ENCODE measurements around the gene PIP5K1C.
"Not testable (repeated sequence)": the region's sequence is repeated elsewhere in the genome, so short reads cannot be mapped to it uniquely, and the experiment has no call there.

The PIP5K1C gene

DNA sequence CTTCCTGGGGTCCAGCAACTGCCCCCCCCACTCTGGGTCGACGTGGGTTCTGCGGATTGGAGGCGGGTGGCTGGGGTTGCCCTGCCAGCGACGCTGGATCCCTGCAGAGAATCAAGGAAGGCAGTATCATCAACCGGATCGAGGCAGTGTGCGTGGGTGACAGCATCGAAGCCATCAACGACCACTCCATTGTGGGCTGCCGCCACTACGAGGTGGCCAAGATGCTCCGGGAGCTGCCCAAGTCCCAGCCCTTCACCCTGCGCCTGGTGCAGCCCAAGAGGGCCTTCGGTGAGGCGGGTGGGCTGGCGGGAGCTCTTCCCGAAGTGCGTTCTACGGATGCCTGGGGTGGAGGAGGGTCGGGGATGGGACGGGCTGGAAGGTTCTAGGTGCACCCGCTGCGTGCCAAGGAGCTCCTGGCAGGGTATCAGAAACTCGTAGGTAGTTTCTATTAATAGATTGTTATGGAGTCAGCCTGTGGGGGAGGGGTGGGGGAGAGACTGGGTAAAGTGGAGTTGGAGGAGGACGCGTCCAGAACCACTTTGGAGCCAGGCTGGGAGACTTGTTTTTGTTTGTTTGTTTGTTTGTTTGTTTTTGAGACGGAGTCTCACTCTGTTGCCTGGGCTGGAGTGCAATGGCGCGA lies 113.4 kb downstream of the PIP5K1C start:
- DNase-seq (ENCODE audit: low spot score): no peak

DNA sequence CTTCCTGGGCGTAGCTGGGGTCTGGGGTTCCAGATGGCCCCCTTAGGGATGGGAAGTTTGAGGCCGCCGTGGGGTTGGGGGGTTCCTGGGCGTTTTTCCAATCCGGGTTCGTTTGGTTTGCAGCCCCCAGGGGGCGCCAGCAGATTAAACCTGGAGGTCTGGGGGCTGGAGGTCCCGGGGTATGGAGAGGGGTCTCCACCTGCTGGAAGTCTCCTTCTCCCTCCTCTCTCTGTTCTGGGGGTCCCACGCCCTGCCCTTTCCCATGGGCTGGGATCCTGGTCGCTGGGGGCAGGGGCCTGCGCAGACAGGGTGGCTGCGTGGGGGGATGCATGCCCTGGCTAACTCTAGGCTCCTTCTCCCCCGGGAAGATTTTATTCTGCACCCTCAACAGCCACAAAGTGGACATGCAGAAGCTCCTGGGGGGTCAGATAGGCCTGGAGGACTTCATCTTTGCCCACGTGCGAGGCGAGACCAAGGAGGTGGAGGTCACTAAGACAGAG lies 114.1 kb downstream of the PIP5K1C start:
- no peak for DNase-seq (ENCODE audit: low spot score)

DNA sequence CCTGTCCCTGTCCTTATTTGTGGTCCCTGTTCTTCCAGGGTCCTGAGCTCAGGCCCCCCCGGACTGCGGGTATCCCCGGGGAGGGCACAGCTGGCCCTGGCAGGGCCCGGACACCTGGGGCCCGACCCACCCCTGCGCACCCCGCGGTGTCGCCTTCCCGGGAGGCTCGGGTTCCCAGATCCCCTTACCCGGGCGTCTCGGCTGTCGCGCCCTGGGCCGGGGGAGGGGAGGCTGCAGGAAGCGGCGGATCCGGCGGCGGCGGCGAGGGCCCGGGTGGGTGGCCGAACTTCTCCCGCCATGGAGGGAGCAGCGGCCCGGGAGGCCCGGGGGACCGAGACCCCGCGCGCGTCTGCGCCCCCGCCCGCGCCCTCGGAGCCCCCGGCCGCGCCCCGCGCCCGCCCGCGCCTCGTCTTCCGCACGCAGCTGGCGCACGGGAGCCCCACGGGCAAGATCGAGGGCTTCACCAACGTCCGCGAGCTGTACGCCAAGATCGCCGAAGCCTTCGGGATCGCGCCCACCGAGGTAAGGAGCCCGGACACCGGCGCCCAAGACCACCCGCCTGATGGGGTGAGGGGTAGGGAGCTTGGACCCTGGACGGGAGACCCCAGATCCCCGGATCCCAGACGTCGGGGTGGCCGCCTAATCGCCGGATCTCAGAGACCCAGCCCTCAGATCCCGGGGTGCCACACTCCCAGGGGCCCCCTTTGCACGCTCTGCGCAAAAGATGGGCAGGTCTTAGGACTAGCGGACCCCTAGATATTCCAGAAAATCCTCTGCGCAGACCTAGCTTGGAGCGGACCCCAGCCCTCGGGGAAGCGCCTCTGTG lies 114.8 kb downstream of the PIP5K1C start, which contains the start of gene GIPC3:
Gene GIPC3, plus strand, starts transcription at position 178 of the 826 bp plus-strand sequence. Its CDS starts 120 bp downstream, at position 298.
- no peak for DNase-seq (ENCODE audit: low spot score)

GRCh38 chr19:3584036-3584802 lies 116.0 kb downstream of the PIP5K1C start:
- not testable (repeated sequence) for DNase-seq (ENCODE audit: low spot score)

DNA sequence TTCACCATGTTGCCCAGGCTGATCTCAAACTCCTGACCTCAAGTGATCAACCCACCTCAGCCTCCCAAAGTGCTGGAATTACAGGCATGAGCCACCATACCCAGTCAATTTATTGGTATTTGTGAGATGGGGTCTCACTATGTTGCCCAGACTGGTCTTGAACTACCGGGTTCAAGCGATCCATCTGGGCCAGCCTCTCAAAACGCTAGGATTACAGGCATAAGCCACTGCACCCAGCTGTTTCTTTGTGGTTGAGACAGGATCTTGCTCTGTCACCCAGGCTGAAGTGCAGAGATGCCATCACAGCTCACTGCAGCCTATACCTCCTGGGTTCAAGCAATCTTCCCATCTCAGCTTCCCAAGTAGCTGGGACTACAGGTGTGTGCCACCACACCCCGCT lies 118.5 kb downstream of the PIP5K1C start:
- not testable (repeated sequence) for DNase-seq (ENCODE audit: low spot score)
